ENCODE results near the gene BRD8. TPM values are rescaled to one million over a fixed set of nuclear protein-coding genes. Genes with fewer than 3 reads are reported as not detected.

Gene BRD8
- total RNA-seq, 2 donors from 2014 or later, result 66.8 to 94.7 TPM

DNA sequence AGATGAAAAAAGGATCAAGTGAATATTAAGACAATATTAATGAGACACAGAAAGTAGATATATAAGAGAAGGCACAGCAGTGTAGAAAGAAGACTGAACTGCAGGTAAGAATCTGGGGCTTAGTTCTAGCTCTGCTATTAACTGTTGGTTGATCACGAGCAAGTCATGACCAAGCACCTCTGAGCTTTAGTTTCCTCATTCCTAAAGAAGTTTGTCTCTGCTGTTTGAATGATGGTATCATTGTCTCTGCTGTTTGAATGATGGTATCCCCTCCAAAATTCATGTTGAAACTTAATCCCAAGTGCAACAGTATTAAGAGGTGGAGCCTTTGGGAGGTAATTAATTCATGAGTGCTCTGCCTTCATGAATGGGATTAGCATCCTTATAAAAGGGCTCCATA lies 36.7 kb downstream of the BRD8 start:
- Mint-ChIP-seq H3K27me3 (ENCODE audit: low read depth) (no peaks in the 10 kb centered on the region), H3K9me3 (no peaks in the 10 kb centered on the region), H3K4me3 (no peak overlapping the region), H3K4me1 (ENCODE audit: low read depth) (peaks cover 7% of the 10 kb centered on the region), H3K27ac (no peak overlapping the region), H3K36me3 (ENCODE audit: insufficient read depth in 2 of 2) (no peaks in the 10 kb centered on the region)
- no peak for DNase-seq
- ATAC-seq (replicated peaks in 1 of 2), result no peak

DNA sequence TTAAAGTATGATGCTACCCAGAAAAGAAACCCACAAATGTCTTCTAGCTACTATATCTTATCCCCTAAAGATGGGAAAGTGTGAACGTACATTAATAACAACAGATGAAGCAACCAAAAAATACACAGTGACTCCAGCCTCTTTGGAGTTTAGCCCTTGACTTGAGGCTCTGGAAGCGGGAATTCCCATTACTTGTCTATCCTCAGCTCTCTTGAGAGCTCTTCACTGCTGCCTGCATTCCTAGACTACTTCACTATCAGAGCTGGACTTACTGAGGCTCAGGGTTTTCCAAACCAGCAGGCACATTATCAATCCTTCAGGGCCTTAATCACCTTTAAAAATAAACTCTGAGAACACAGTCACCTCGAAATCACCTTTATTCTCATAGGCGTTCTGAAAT lies 38.2 kb downstream of the BRD8 start:
- H3K4me3 Mint-ChIP-seq, result no peak overlapping the region
- no peaks in the 10 kb centered on the region for H3K9me3 Mint-ChIP-seq

DNA sequence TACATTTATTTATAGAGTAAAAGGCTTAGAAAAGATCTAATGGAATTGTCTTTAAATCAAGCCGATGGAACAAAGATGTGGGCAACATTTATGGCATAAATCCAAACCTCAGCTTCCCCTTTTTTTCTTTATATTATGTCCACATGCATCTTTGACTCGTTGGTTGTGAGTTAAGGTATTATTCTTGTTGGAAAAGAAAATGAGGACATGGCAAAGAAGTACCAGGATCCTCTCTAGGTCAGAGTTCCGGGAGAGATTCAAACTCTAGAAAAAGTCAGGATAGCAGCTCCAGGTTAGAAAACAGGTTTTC lies 38.7 kb downstream of the BRD8 start:
- Mint-ChIP-seq H3K4me3 (no peak overlapping the region), H3K9me3 (no peaks in the 10 kb centered on the region), H3K27me3 (ENCODE audit: low read depth) (no peaks in the 10 kb centered on the region), H3K4me1 (ENCODE audit: low read depth) (peaks cover 7% of the 10 kb centered on the region), H3K27ac (no peak overlapping the region), H3K36me3 (ENCODE audit: insufficient read depth in 2 of 2) (no peaks in the 10 kb centered on the region)
- ATAC-seq (replicated peaks in 1 of 2) (no peak), DNase-seq (no peak)

More for the DNA sequence above, 38.2 kb downstream of the BRD8 start:
- Mint-ChIP-seq H3K27ac (no peak overlapping the region), H3K4me1 (ENCODE audit: low read depth) (peaks cover 7% of the 10 kb centered on the region), H3K27me3 (ENCODE audit: low read depth) (no peaks in the 10 kb centered on the region), H3K36me3 (ENCODE audit: insufficient read depth in 2 of 2) (no peaks in the 10 kb centered on the region)
- ATAC-seq (replicated peaks in 1 of 2) (no peak), DNase-seq (no peak)

DNA sequence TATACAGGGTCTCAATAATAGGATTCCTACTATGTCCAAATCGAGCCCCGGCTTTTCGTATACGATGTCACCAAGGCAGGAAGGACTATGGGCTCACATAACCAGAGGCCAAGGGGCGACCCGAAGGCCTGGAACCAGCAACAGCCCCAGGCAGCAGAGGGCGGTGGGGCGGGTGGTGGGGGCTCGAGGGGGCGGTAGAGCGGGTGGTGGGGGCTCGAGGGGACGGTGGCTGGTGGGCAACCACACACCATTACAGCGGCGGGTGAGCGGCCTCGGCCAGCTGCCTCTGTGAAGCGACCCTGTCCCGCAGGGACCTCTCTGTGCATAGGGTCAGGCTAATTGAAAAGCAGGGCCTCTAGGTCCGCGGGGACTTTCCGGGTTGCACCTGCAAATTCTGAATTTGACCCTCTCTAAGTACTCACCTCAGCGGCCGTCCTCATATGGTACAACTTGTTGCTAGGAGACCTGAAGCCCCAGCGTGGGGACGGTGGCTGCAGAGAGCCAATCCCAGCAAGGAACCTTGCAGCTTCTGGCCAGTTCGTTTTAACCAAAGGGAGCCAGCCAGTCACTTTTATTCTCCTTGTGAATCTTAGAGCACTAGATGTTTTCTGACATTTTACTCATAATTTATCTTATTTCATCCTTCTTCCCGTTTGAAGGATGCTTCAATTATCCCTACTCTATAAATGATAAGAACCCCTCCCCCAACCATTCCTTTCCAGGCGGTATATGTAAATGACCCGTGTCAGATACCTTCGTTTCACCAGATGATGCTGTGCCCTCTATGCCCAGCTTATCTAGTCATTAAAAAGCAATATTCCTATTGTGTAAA lies 39.3 kb downstream of the BRD8 start, which contains the start of gene NME5:
Gene NME5 (minus strand): TSS at position 480 of the 832 bp plus-strand sequence. CDS start 648 bp downstream, outside the sequence.
- Mint-ChIP-seq H3K27ac (no peak within 1 kb of the TSS), H3K4me3 (peak within 1 kb of the TSS in 1 of 2 donors; percentile 36), H3K27me3 (ENCODE audit: low read depth) (no peaks in the 10 kb centered on the region), H3K36me3 (ENCODE audit: insufficient read depth in 2 of 2) (no peaks in the 10 kb centered on the region), H3K4me1 (ENCODE audit: low read depth) (peaks cover 7% of the 10 kb centered on the region), H3K9me3 (no peaks in the 10 kb centered on the region)
- DNase-seq, result peak; percentile 2 to 25
- ATAC-seq (replicated peaks in 1 of 2), result peak; percentile 23 to 51

DNA sequence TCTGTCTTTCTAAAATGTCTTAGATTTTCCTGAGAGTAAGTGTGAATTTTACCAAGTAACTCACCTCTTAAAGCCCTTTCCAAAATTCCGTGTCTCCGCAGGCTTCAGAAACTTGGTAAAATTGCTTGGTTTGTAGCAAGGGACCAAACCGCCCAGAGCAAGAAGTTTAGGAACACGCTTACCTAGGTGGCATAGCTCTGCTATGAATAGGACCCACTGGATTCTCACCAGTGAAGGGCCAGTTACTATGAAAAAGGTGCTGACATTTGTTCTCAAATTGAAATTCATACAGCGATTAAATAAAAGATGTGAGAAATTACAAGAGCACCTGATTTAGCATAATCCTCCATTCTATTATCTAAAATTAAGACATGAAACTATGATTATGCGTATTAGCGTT lies 45.9 kb downstream of the BRD8 start:
- no peak for ATAC-seq (replicated peaks in 1 of 2)
- Mint-ChIP-seq H3K4me3 (peak overlapping the region in 1 of 2 donors; percentile 93), H3K9me3 (no peaks in the 10 kb centered on the region), H3K36me3 (ENCODE audit: insufficient read depth in 2 of 2) (no peaks in the 10 kb centered on the region), H3K27ac (no peak overlapping the region), H3K4me1 (ENCODE audit: low read depth) (peaks cover 10% of the 10 kb centered on the region), H3K27me3 (ENCODE audit: low read depth) (peaks cover 15% of the 10 kb centered on the region)
- DNase-seq, result no peak

DNA sequence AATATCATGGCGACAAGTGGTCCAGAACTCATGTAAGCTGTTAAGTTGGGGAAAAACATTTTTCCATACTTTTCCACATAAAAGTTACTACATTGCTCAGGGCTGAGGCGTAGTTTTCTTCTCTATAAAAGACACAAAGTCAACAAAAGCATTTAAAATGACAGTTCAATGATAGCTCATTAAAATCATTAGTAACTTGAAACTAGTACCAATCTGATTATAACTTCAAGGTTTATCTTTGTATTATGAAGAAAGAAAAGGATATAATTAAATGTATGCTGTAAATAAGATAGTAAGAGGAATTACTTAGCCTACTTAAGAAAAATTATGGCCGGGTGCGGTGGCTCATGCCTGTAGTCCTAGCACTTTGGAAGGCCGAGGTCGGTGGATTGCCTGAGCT lies 49.1 kb downstream of the BRD8 start:
- DNase-seq (no peak), ATAC-seq (replicated peaks in 1 of 2) (no peak)
- Mint-ChIP-seq H3K27ac (no peak overlapping the region), H3K4me1 (ENCODE audit: low read depth) (peaks cover 10% of the 10 kb centered on the region), H3K36me3 (ENCODE audit: insufficient read depth in 2 of 2) (no peaks in the 10 kb centered on the region), H3K9me3 (no peaks in the 10 kb centered on the region), H3K4me3 (no peak overlapping the region), H3K27me3 (ENCODE audit: low read depth) (peaks cover 20% of the 10 kb centered on the region)

DNA sequence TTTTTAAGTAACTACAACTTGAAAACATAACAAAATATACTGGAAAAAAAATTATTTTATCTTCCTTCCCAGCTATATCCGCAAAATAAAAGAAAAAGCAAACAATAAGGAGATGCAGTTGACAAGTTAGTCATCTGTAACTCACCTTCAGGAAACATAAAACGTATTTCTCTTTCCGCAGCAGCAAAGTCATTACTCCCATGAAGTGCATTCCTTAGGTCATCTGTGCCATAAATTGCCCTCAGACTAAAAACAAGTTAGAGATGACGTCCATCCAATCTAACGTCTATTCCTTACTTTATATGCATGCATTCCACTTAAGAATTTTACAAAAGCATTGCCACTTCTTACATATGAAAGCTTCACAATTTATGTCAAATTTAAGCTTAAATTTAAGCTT lies 50.1 kb downstream of the BRD8 start:
- ATAC-seq (replicated peaks in 1 of 2), result no peak
- H3K9me3 Mint-ChIP-seq, result no peaks in the 10 kb centered on the region

DNA sequence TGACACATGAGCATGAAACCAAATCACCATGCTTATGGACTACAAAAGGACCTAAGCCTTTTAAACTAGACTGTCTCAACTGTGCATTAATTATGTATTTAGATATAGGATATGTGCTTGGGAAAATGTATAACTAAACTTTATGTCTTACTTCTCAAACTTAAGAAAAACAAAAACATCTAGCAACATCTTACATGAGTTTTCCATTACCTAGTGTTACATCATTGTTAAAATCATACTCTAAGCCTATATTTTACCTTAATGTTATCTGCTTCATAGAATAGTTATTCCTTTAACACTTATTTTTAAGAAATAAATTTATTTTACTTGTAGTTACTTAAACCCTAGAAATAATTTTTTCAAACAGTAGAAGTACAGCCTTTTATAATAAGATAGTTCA lies 63.2 kb downstream of the BRD8 start:
- DNase-seq (no peak), ATAC-seq (replicated peaks in 1 of 2) (no peak)
- Mint-ChIP-seq H3K4me1 (ENCODE audit: low read depth) (no peaks in the 10 kb centered on the region), H3K9me3 (no peaks in the 10 kb centered on the region), H3K27ac (no peak overlapping the region), H3K36me3 (ENCODE audit: insufficient read depth in 2 of 2) (no peaks in the 10 kb centered on the region), H3K27me3 (ENCODE audit: low read depth) (no peaks in the 10 kb centered on the region), H3K4me3 (no peak overlapping the region)

More for the DNA sequence above, 50.1 kb downstream of the BRD8 start:
- H3K27me3 Mint-ChIP-seq (ENCODE audit: low read depth), result peaks cover 16% of the 10 kb centered on the region
- DNase-seq, result no peak
- no peaks in the 10 kb centered on the region for H3K36me3 Mint-ChIP-seq (ENCODE audit: insufficient read depth in 2 of 2)
- no peak overlapping the region for H3K27ac Mint-ChIP-seq
- H3K4me3 Mint-ChIP-seq, result no peak overlapping the region
- H3K4me1 Mint-ChIP-seq (ENCODE audit: low read depth), result peaks cover 5% of the 10 kb centered on the region

DNA sequence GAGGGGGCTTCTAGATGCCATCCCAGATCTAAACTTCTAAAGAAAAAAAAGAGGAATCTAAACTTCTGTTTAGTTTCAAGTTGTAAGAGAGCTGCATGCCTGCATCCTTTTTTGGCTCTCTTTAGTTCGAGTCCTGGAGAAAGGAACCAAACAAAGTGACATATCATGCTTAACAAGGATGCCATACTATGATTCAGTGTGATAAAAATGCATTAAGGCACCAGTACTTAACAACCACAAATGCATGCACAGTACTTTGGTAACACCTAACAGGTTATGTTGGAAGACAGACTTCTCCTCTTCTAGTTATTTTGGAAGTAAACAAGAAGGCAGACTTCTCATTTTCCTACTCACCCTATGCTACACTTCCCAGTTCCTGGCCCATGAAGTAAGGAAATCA lies 66.5 kb downstream of the BRD8 start:
- no peak overlapping the region for H3K4me3 Mint-ChIP-seq
- H3K27ac Mint-ChIP-seq, result no peak overlapping the region
- DNase-seq, result no peak
- no peaks in the 10 kb centered on the region for H3K9me3 Mint-ChIP-seq
- H3K27me3 Mint-ChIP-seq (ENCODE audit: low read depth), result no peaks in the 10 kb centered on the region
- H3K4me1 Mint-ChIP-seq (ENCODE audit: low read depth), result peaks cover 6% of the 10 kb centered on the region
- no peak for ATAC-seq (replicated peaks in 1 of 2)
- no peaks in the 10 kb centered on the region for H3K36me3 Mint-ChIP-seq (ENCODE audit: insufficient read depth in 2 of 2)

DNA sequence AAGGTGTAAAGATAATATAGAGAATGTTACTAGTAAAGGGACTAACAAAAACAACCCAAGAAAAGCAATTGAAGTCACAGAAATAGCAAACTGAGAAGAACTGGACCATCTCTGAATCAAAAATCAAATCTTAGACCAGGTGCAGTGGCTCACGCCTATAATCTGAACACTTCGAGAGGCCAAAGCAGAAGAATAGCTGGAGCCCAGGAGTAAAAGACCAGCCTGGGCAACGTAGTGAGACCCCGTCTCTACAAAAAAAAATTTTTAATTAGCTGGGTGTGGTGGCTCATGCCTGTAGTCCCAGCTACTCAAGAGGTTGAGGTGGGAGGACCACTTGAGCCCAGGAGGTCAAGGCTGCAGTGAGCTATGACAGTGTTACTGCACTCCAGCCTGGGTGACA lies 67.2 kb downstream of the BRD8 start:
- Mint-ChIP-seq H3K9me3 (no peaks in the 10 kb centered on the region), H3K27me3 (ENCODE audit: low read depth) (no peaks in the 10 kb centered on the region), H3K4me3 (no peak overlapping the region), H3K27ac (no peak overlapping the region), H3K4me1 (ENCODE audit: low read depth) (peaks cover 6% of the 10 kb centered on the region), H3K36me3 (ENCODE audit: insufficient read depth in 2 of 2) (no peaks in the 10 kb centered on the region)
- DNase-seq (no peak), ATAC-seq (replicated peaks in 1 of 2) (no peak)

DNA sequence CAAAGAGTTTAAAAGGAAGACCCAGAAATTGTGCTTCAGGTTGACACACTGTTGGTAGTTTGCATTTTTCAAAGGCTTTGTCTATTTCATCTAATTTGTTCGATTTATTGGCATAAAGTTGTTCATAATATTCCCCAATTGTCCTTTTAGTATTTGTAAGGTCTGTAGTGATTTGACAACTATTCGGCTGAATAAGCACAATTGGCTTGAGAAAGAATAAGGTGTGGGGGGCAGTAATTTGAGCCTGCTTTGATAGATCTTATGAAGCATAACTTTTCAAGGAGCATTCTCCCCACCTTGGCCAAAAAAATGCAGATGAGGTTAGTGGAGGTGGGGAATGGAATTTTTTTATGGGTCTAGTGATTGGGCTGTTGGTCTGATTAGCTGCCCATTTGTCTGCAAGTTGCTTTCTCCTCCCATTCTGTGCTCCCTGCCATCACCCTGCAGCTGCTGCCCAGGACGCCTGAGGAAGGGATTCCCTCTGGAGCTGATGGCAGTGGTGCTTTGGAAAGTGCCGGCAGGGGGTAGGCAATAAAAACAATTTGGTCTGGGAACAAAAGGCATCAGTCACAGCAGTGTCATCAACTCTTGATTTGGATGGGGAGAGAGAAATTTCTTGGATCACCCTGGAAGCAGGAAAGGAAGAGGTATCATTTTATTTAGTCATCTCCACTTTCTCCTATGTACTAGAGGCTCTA lies 68.0 kb downstream of the BRD8 start:
- H3K4me1 Mint-ChIP-seq (ENCODE audit: low read depth), result peaks cover 6% of the 10 kb centered on the region
- no peaks in the 10 kb centered on the region for H3K36me3 Mint-ChIP-seq (ENCODE audit: insufficient read depth in 2 of 2)
- no peak overlapping the region for H3K4me3 Mint-ChIP-seq
- no peak for ATAC-seq (replicated peaks in 1 of 2)
- no peaks in the 10 kb centered on the region for H3K27me3 Mint-ChIP-seq (ENCODE audit: low read depth)
- peak overlapping the region; percentile 23 for H3K27ac Mint-ChIP-seq
- DNase-seq, result no peak
- H3K9me3 Mint-ChIP-seq, result no peaks in the 10 kb centered on the region

DNA sequence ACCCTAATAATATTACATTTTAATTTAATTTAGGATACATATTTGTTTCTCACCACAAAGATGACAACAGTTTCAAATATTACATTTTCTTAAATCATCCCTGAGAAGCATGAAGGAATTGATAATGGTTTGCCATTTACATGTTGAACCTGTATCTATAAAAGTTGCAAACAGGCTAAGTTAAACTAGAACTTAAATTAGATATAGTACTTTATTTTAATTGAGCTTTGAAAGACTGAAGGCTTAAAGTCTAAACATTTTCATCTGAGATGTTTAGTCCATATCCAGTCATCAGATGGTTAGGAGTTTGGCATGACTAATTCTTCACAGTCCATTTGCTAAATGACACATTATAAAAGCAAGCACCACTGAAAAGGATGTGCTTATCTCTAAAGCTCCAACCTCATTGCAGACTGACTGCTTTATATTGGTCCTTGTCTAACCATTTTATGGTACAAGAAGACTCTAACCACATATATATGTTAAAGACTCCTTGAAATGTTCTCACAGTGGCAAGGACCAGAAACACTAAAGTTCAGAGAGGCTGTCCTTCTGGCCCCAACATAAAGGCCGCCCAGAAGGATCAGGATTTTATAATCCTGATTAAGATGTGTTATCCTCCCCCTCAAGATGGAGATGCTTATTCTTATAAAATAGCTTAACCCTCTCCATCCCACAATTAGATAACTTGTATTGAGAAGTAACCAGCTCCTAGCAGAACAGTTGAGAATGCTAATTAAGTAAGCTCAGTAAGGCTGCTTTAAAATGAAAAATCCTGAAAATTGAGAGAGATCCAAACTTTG lies 68.8 kb downstream of the BRD8 start:
- ATAC-seq (replicated peaks in 1 of 2) (peak in 1 of 2 donors; percentile 47), DNase-seq (no peak)
- peaks cover 6% of the 10 kb centered on the region for H3K4me1 Mint-ChIP-seq (ENCODE audit: low read depth)
- no peaks in the 10 kb centered on the region for H3K9me3 Mint-ChIP-seq
- no peak overlapping the region for H3K27ac Mint-ChIP-seq
- H3K36me3 Mint-ChIP-seq (ENCODE audit: insufficient read depth in 2 of 2), result no peaks in the 10 kb centered on the region
- no peaks in the 10 kb centered on the region for H3K27me3 Mint-ChIP-seq (ENCODE audit: low read depth)
- no peak overlapping the region for H3K4me3 Mint-ChIP-seq

DNA sequence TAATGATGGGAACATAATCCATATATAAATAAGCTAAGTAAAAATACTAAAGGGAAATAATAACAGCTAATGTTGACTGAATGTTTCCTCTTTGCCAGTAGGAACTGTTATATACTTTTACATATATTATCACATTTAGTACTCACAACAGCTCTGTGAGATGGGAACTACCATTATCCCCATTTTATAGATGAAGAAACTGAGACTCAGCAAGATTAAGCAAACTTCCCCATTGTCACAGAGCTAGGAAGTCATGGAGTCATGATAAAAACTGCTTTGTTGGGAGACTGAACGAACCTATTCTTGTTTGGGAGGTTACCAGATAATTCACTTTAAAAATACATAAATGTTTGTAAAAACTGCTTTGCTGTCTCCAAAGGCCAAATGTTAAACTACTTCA lies 71.2 kb downstream of the BRD8 start:
- H3K4me3 Mint-ChIP-seq, result no peak overlapping the region
- ATAC-seq (replicated peaks in 1 of 2) (no peak), DNase-seq (no peak)
- H3K36me3 Mint-ChIP-seq (ENCODE audit: insufficient read depth in 2 of 2), result no peaks in the 10 kb centered on the region
- no peak overlapping the region for H3K27ac Mint-ChIP-seq
- no peaks in the 10 kb centered on the region for H3K9me3 Mint-ChIP-seq
- H3K4me1 Mint-ChIP-seq (ENCODE audit: low read depth), result peaks cover 6% of the 10 kb centered on the region
- H3K27me3 Mint-ChIP-seq (ENCODE audit: low read depth), result no peaks in the 10 kb centered on the region

Measured in activated T-cell treated with anti-CD3 and anti-CD28 coated beads, Interleukin-2, amount 50 U/mL, for 72 hours (primary cell).